Stimulated activated memory B cell treated with anti-CD40 and anti-IgM and Interleukin-4, amounts not matched to agents 10 μg/mL and 1 μg/mL and 100 μg/mL, for 72 hours (primary cell): ENCODE data around the gene EPHB2.
A peak's percentile ranks its signal among the peaks of the same experiment; 100 is the strongest.
"Not testable (repeated sequence)": the region's sequence is repeated elsewhere in the genome, so short reads cannot be mapped to it uniquely, and the experiment has no call there.

Experiments
- ATAC-seq: fragments of 150-1000 bp; cut with Tn5 transposase; 2 replicates; pipeline ENCODE4 v1.10.0; 2021
- H3K27ac Mint-ChIP-seq: one replicate; pipeline ENCODE4 v1.8.0; 2022; ENCODE audit warnings: mild to moderate bottlenecking, mixed read lengths
- H3K27me3 Mint-ChIP-seq: one replicate; pipeline ENCODE4 v1.8.0; 2022; ENCODE audit warnings: mixed read lengths
- H3K36me3 Mint-ChIP-seq: one replicate; pipeline ENCODE4 v1.8.0; 2022; ENCODE audit warnings: mixed read lengths
- H3K4me1 Mint-ChIP-seq: one replicate; pipeline ENCODE4 v1.8.0; 2022; ENCODE audit warnings: mixed read lengths
- H3K4me3 Mint-ChIP-seq: one replicate; pipeline ENCODE4 v1.8.0; 2022; ENCODE audit warnings: mild to moderate bottlenecking, moderate library complexity, mixed read lengths
- H3K9me3 Mint-ChIP-seq: one replicate; pipeline ENCODE4 v1.8.0; 2022; ENCODE audit warnings: mixed read lengths

The EPHB2 gene

DNA sequence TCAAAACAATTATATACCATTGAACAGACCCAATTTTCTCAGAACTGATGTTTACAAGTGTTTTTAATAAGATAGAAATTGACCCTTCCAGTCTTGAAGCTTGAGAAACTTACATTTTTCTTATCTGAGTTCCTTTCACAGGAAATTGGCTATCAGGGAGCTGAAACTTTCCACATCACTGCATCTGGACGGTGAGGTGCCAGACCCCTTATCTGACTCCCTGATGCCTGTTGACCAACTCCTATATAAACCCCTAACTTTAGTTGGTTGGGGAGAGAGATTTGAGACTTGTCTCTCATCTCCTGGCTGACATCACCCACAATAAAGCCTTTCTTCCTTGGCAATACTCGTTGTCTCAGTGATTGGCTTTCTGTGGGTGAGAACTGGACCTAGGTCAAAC is 230.6 kb downstream of the EPHB2 start:
- H3K4me3 Mint-ChIP-seq, result no peak overlapping the region
- ATAC-seq, result no peak
- no peak overlapping the region for H3K27ac Mint-ChIP-seq
- H3K4me1 Mint-ChIP-seq, result no peaks in the 10 kb centered on the region
- peaks cover 26% of the 10 kb centered on the region for H3K27me3 Mint-ChIP-seq
- no peaks in the 10 kb centered on the region for H3K36me3 Mint-ChIP-seq
- peaks cover 8% of the 10 kb centered on the region for H3K9me3 Mint-ChIP-seq

DNA sequence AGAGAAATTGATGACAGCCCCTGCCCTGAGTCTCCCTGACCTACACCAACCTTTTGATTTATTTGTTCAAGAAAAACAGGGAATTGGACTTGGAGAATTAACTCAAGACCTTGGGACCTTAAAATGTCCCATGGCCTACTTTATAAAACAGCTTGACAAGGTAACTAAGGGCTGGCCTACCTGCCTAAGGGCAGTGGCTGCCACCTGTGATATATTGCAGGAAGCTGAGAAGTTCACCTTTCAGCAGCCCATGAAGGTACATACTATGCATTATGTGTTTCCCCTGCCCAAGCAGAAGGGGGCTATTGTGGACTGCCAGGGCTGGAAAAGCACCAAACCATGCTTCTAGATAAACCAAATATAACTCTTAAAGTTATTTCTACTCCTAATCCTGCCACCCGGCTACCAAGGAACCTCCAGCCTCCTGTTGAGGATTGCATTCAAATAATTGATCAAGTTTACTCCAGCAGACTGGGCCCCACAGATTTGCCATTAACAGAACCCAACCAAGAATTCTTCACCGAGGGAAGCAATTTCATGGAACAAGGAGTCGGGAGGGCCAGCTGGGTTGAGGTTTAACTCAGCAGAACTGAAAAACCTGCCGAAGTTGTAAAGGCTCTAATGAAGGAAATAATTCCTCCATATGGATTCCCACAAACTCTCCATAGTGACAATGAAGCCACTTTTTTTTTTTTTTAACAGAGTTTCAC is 233.9 kb downstream of the EPHB2 start:
- Mint-ChIP-seq H3K4me3 (no peak overlapping the region), H3K9me3 (peaks cover 8% of the 10 kb centered on the region), H3K36me3 (no peaks in the 10 kb centered on the region), H3K4me1 (no peaks in the 10 kb centered on the region), H3K27ac (no peak overlapping the region), H3K27me3 (peaks cover 36% of the 10 kb centered on the region)
- ATAC-seq, result no peak

DNA sequence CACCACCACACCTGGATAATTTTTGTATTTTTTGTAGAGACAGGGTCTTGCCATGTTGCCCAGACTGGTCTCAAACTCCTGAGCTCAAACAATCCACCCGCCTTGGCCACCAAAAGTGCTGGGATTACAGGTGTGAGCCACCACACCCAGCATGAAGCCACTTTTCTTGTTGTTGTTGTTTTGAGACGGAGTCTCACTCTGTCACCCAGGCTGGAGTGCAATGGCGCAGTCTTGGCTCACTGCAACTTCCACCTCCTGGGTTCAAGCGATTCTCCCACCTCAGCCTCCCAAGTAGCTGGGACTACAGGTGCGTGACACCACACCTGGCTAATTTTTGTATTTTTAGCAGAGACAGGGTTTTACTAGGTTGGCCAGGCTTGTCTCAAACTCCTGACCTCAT is 234.5 kb downstream of the EPHB2 start:
- not testable (repeated sequence) for H3K4me1 Mint-ChIP-seq, ATAC-seq, H3K27ac Mint-ChIP-seq, H3K4me3 Mint-ChIP-seq, H3K9me3 Mint-ChIP-seq, H3K36me3 Mint-ChIP-seq
- peaks cover 36% of the 10 kb centered on the region for H3K27me3 Mint-ChIP-seq

DNA sequence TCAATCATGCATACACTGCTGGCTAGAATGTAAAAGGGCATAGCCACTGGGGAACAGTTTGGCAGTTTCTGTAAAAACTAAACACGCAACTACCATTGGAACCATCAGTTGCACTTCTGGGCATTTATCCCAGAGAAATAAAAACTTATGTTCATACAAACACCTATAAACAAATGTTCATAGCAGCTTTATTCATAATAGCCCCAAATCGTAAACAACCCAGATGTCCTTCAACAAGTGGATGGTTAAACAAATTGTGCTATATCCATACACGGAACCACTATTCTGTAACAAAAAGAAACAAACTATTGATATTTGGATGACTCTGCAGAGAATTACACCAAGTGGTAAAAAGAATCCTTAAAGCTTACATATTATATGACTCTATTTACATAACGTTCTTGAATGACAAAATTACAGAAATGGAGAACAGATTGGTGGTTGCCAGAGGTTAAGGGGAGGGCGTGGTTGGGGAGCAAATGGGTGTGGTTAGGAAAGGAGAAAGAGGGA is 239.2 kb downstream of the EPHB2 start:
- Mint-ChIP-seq H3K27me3 (peaks cover 37% of the 10 kb centered on the region), H3K4me3 (no peak overlapping the region)
- no peak for ATAC-seq

DNA sequence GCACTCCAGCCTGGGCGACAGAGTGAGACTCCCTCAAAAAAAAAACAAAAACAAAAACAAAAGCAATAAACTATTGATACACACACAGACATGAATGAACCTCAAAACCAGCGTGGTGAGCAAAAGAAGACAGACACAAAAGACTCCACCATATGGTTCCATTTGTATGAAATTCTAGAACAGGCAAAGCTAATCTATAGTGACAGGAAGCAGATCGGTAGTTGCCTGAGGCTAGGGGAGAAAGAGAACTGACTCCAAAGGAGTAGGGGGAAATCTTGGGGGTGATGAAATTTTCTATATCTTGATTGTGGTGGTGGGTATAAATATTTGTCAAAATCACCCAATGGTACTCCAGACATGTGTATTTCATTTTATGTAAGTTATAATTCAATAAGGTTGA is 241.2 kb downstream of the EPHB2 start:
- H3K27me3 Mint-ChIP-seq, result peaks cover 31% of the 10 kb centered on the region

More for the DNA sequence above, 239.2 kb downstream of the EPHB2 start:
- H3K36me3 Mint-ChIP-seq, result no peaks in the 10 kb centered on the region
- H3K9me3 Mint-ChIP-seq, result peaks cover 3% of the 10 kb centered on the region
- no peaks in the 10 kb centered on the region for H3K4me1 Mint-ChIP-seq
- H3K27ac Mint-ChIP-seq, result no peak overlapping the region

DNA sequence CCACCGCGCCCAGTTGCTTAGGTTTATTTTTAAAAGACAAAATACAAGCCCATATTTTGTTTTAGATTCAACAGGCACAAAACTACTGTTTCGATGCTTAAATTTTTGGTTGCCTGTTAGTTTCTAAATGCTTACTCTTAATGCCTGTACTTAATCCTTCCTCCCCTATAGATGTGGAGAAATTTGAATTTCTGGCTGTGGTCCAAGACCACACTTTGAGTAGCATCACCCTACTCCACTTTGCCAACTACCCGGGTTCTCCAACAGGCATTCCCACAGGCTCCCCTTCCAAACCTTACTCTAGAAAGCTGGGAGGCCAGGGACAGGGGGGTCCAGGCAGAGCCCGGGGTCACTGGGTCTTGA is 242.0 kb downstream of the EPHB2 start:
- Mint-ChIP-seq H3K27me3 (peaks cover 31% of the 10 kb centered on the region), H3K4me3 (no peak overlapping the region), H3K27ac (no peak overlapping the region), H3K9me3 (peaks cover 3% of the 10 kb centered on the region), H3K4me1 (no peaks in the 10 kb centered on the region), H3K36me3 (no peaks in the 10 kb centered on the region)
- ATAC-seq, result no peak

More for the DNA sequence above, 241.2 kb downstream of the EPHB2 start:
- H3K4me3 Mint-ChIP-seq, result no peak overlapping the region
- H3K36me3 Mint-ChIP-seq, result no peaks in the 10 kb centered on the region
- H3K27ac Mint-ChIP-seq, result no peak overlapping the region
- peaks cover 3% of the 10 kb centered on the region for H3K9me3 Mint-ChIP-seq
- no peak for ATAC-seq
- H3K4me1 Mint-ChIP-seq, result no peaks in the 10 kb centered on the region

DNA sequence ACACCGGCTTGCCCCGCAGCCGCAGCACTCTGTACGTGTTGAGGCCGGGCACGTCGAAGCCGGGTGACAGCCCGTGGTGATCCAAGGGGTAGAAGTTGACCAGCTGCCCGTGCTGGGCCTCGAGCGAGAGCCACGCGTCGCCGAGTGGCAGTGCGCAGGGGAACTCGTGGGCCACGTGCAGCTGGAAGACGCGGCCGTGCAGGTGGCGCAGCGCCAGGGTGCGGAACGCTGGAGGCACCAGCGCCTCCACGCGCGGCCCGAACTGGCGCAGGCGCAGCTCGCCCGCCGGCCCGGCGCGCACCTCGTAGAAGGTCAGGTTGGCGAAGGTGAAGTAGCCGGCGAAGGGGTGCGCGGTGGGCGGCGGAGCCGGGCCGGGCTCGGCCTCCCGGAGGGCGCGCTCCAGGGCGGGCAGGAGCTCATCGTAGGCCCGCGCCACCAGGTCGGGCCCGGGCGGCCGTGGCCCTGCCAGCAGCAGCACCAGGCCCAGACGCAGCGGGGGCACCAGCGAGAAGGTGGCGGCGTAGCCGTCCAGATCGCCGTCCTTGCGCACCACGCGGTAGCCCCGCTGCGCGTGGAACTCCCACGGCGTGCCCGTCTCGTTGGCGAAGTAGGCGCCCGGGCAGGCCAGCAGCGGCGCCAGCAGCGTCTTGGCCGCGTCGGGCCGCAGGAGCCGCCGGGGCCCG is 242.6 kb downstream of the EPHB2 start:
- peaks cover 3% of the 10 kb centered on the region for H3K9me3 Mint-ChIP-seq
- H3K27me3 Mint-ChIP-seq, result peaks cover 30% of the 10 kb centered on the region
- no peaks in the 10 kb centered on the region for H3K36me3 Mint-ChIP-seq
- H3K4me1 Mint-ChIP-seq, result no peaks in the 10 kb centered on the region
- peak; percentile 18 for ATAC-seq
- H3K27ac Mint-ChIP-seq, result no peak overlapping the region
- no peak overlapping the region for H3K4me3 Mint-ChIP-seq

DNA sequence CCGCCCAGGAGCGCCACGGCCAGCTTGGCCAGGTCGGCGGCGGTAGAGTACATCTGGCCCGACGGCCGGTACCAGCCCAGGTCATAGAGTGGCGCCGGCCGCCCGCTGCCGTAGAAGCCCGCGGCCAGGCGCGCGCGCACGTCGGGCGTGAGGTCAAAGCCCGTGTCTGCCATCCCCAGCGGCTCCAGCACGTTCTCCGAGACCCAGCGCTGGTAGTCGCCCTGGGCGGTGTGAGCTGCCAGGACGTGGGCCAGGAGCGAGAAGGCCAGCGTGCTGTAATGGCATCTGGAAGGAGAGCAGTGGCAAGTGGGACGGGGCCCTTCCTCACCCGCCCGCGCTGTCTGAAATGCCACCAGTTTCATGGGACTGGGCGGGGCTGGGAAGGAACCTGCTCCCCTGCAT is 243.1 kb downstream of the EPHB2 start:
- Mint-ChIP-seq H3K27ac (no peak overlapping the region), H3K4me3 (no peak overlapping the region), H3K9me3 (peaks cover 3% of the 10 kb centered on the region), H3K4me1 (no peaks in the 10 kb centered on the region), H3K27me3 (peaks cover 30% of the 10 kb centered on the region), H3K36me3 (no peaks in the 10 kb centered on the region)
- ATAC-seq, result no peak

DNA sequence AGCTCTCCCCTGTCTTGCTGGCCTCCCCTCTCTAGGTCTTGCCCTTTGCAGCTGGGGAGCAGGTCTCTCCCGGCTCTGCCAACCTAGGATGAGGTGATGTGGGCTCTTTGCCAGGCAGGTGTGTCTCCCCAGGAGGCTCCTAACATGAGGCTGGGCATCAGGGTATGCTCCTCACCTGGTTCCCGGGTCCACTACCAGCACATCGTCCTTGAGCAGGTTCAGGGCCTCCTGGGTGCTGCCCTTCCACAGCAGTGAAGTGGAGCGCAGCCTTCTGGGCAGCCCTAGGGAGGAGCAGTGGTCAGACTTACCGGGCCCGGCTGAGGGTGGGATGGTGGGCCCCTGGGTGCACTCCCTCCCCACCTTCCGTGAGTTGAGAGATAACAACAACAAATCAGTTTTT is 244.5 kb downstream of the EPHB2 start:
- Mint-ChIP-seq H3K36me3 (no peaks in the 10 kb centered on the region), H3K9me3 (peaks cover under 1% of the 10 kb centered on the region), H3K4me1 (no peaks in the 10 kb centered on the region), H3K4me3 (no peak overlapping the region), H3K27me3 (peaks cover 29% of the 10 kb centered on the region), H3K27ac (no peak overlapping the region)
- ATAC-seq, result no peak

DNA sequence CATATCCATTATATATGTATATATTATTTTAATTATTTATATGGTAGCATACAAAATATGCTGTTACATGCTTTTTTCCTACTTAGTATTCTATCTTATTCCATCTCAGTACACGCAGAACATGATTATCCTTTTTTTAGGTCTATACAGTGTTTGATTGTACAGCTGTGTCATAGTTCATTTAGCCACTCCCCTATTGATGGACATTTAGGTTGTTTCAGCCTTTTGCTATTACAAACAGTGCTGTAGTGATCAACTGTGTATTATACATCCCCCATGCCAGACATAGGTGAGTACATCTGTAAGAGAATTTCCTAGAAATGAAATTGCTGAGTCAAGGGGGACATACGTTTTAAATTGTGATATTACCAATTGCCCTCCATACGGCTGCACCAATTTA is 246.4 kb downstream of the EPHB2 start:
- no peak for ATAC-seq
- no peaks in the 10 kb centered on the region for H3K36me3 Mint-ChIP-seq
- no peak overlapping the region for H3K4me3 Mint-ChIP-seq
- H3K9me3 Mint-ChIP-seq, result no peaks in the 10 kb centered on the region
- H3K4me1 Mint-ChIP-seq, result peaks cover under 1% of the 10 kb centered on the region
- H3K27me3 Mint-ChIP-seq, result peaks cover 18% of the 10 kb centered on the region
- no peak overlapping the region for H3K27ac Mint-ChIP-seq

DNA sequence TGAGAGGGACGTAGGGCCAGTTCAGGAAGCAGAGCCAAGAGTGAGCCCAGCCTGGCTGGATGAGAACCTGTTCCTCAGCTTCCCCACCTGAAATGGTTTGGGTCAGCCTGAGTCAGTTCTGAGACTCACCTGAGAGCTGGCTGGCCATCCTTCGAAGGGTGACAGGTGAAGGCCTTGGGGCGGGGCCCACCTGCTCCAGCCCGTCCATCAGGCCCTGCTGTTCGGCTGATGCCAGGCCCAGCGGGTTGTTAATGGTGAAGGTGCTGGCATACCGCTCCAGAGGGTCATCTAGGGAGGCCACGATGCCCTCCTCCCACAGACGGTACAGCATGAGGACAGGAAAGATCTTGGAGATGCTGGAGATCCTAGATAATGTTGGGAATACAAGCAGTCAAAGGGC is 247.9 kb downstream of the EPHB2 start:
- peaks cover 10% of the 10 kb centered on the region for H3K4me1 Mint-ChIP-seq

DNA sequence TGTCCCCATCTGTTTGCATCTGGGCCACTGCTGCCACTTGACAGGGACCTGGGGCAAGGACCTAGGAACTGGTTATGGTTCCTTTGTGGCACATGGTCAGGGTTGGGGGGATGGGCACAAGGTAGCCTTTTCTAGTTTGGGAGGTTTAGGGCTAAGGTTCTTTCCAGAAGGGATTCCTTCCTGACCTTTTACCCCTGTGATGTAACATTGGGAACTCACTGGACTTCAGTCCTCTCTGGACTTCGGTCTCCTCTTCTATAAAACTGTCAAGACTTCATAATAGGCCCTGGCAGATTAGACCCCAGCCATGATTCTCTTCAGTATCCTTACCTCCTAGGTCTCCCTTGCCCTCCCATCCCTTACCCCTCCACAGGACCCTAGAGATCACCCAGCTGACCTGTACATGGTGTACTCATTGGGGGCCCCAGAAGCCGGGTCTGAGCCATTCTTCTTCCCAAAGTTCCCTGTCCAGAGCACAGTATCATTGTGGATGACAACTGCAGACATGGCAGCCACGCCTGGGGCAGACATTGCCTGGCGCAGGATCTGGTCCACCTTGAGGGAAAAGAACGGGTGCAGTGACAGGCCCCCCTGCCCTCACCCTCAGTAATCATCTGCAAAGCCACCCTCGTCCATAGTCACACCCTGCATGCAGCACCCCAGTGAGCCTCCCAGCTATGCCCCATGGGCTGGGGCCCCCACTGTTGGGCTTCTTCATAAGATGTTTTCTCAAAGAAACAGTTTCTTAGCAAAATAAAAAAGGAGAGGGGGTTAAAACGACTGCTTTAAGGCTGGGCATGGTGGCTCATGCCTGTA is 249.1 kb downstream of the EPHB2 start:
- Mint-ChIP-seq H3K4me1 (peaks cover 10% of the 10 kb centered on the region), H3K9me3 (no peaks in the 10 kb centered on the region), H3K27ac (no peak overlapping the region), H3K4me3 (no peak overlapping the region), H3K36me3 (no peaks in the 10 kb centered on the region), H3K27me3 (peaks cover 8% of the 10 kb centered on the region)
- no peak for ATAC-seq

More for the DNA sequence above, 247.9 kb downstream of the EPHB2 start:
- H3K9me3 Mint-ChIP-seq, result no peaks in the 10 kb centered on the region
- no peak overlapping the region for H3K27ac Mint-ChIP-seq
- no peak overlapping the region for H3K4me3 Mint-ChIP-seq
- ATAC-seq, result no peak
- no peaks in the 10 kb centered on the region for H3K36me3 Mint-ChIP-seq
- peaks cover 16% of the 10 kb centered on the region for H3K27me3 Mint-ChIP-seq

DNA sequence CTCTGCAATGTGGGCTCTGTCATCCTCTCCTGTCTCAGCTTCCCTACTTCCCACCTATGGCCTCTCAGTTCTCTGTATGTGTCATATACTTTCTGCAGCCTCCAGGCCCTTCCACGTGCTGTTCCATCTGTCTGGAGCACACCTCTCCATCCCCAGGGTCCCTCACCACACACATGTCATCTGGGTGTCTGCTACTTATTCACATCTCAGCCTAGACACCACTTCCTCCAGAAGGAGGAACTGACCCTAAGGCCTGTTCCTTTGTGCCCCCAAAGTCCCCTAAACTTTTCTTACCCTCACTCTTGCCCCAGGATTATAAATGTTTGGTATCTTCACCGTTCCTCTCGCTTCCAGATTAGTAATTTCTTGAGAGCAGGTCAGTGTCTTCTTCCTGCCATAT is 251.9 kb downstream of the EPHB2 start:
- peak; percentile 69 for ATAC-seq
- H3K27me3 Mint-ChIP-seq, result peaks cover 19% of the 10 kb centered on the region
- H3K4me3 Mint-ChIP-seq, result no peak overlapping the region
- H3K27ac Mint-ChIP-seq, result no peak overlapping the region
- H3K4me1 Mint-ChIP-seq, result peaks cover 10% of the 10 kb centered on the region
- peaks cover 6% of the 10 kb centered on the region for H3K9me3 Mint-ChIP-seq
- H3K36me3 Mint-ChIP-seq, result peaks cover 5% of the 10 kb centered on the region

DNA sequence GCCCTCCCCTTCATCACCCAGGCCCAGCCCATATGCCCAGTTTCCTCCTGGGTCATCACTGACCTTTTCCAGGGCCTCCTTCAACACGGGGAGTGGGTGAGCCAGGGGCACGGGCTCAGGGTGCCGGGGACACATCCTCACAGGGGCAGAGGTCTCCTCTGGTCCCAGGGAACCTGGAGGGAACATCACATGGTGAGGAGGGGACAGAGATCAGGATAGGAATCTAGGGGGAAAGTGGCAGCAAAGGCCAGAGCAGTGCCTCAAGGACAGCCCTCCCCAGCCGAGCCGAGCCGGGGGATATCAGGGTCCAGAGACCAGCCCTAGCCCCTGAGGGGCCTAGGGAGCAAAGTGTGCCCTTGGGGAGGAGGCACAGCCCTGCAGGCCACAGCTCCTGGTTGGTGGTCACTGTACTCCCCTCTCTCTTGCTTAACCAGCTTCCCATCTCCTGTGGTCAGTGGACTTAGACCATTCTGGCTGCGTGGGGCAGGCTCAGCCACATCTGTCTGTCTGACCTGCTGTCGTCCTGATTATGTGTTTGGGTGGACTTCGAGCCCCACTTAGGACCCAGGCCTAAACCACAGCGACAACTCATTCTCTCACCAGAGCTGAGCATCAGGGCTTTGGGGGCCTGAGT is 252.5 kb downstream of the EPHB2 start:
- ATAC-seq, result no peak
- Mint-ChIP-seq H3K27ac (no peak overlapping the region), H3K4me3 (no peak overlapping the region), H3K27me3 (peaks cover 20% of the 10 kb centered on the region), H3K9me3 (peaks cover 6% of the 10 kb centered on the region), H3K36me3 (peaks cover 5% of the 10 kb centered on the region), H3K4me1 (peaks cover 10% of the 10 kb centered on the region)

DNA sequence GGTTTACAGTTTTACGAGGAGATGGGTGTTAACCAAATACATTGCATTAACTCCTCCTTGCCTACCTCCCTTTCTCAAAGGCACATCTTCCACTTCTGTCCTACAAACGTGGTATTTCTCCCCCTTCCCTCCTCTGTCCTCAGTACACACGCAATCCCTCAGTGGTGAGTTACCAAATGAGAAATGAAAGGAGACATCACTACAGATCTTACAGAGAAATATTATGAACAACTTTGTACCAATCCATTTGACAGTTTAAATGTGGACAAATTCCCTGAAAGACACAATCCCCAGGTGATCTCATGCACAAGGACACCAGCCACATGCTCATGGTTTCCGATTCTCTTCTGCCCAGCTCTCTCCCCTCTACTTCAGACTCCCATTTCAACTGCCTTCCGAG is 255.7 kb downstream of the EPHB2 start:
- ATAC-seq, result no peak
- Mint-ChIP-seq H3K4me3 (no peak overlapping the region), H3K9me3 (peaks cover 9% of the 10 kb centered on the region), H3K4me1 (peaks cover 10% of the 10 kb centered on the region), H3K27ac (no peak overlapping the region), H3K27me3 (peaks cover 45% of the 10 kb centered on the region), H3K36me3 (peaks cover 5% of the 10 kb centered on the region)
